HCT116 (cell line): ENCODE data around the gene EIF3I. TPM values are rescaled to one million over a fixed set of nuclear protein-coding genes. Genes with fewer than 3 reads are reported as not detected.
A peak's percentile ranks its signal among the peaks of the same experiment; 100 is the strongest.

Experiments
- ATAC-seq: fragments of 200-7000 bp; cut with Tn5 transposase; 2 replicates; pipeline ENCODE4 v1.9.1; 2020; ENCODE audit warnings: mild to moderate bottlenecking, moderate library complexity
- BruUV-seq: library from RNA; stranded (reverse); fragments of 400-500 nt; replicated peaks from 2 replicates; lab custom pipeline; 2021; lab: Mats Ljungman, UMichigan
- CTCF ChIA-PET: fragments of 300-600 bp; sonication (Branson Sonifier 250); formaldehyde crosslinking; loops from one replicate; lab custom pipeline; 2021; ENCODE audit warnings: antibody characterized with exemption; lab: Charles Lee
- POLR2A ChIA-PET: fragments of 300-600, 350-600 bp; sonication (Branson Sonifier 250); formaldehyde crosslinking; loops from one replicate; lab custom pipeline; 2021; ENCODE audit warnings: antibody characterized with exemption; lab: Charles Lee
- RAD21 ChIA-PET, 2 experiments: fragments of 300-600 bp; sonication (Branson Sonifier 250); formaldehyde crosslinking; loops; one replicate each; lab custom pipeline; 2023; ENCODE audit warnings: low total read pairs in 2 of 2; ENCODE audit not compliant: uncharacterized antibody in 2 of 2, unreplicated experiment in 2 of 2, low non-redundant PET in 1 of 2; lab: Charles Lee
- DNase-seq: peaks from one replicate; pipeline ENCODE4 v3.0.0-alpha.2; 2010; ENCODE audit warnings: low read depth, low spot score
- H2AFZ ChIP-seq: fragments of 200-600 bp; shearing (Covaris generic), sonication (generic); 2 replicates; pipeline ENCODE4 v1.6.1; 2017; ENCODE audit warnings: low read depth, mixed run types, mixed read lengths, antibody characterized with exemption, low read length; ENCODE audit not compliant: poor library complexity, severe bottlenecking
- H3K27ac ChIP-seq: 2 replicates; pipeline ENCODE4 v1.5.1; 2012; ENCODE audit warnings: low read depth, low read length
- H3K27me3 ChIP-seq: fragments of 200-600 bp; sonication (generic); 2 replicates; pipeline ENCODE4 v1.6.1; 2016; ENCODE audit warnings: mixed run types, low read length, mixed read lengths; ENCODE audit not compliant: insufficient read depth
- H3K36me3 ChIP-seq, 2 experiments: fragments of 200-500 bp in 1 of 2; fragments of 200-600 bp in 1 of 2; sonication (Bioruptor generic) in 1 of 2; sonication (generic) in 1 of 2; 2 replicates each; pipeline versions ENCODE4 v1.5.1 to v1.6.1; 2014 to 2016; ENCODE audit warnings: low read length in 2 of 2, inconsistent platforms in 1 of 2, mixed read lengths in 1 of 2, mixed run types in 1 of 2; ENCODE audit not compliant: insufficient read depth in 2 of 2, control insufficient read depth in 1 of 2
- H3K4me1 ChIP-seq, 2 experiments: fragments of 200-600 bp in 1 of 2; sonication (generic) in 1 of 2; 2 replicates each; pipeline versions ENCODE4 v1.5.1 to v1.6.1; 2012 to 2017; ENCODE audit warnings: low read length in 2 of 2, inconsistent platforms in 1 of 2, mild to moderate bottlenecking in 1 of 2, mixed read lengths in 1 of 2, mixed run types in 1 of 2, moderate library complexity in 1 of 2; ENCODE audit not compliant: insufficient read depth in 2 of 2, control insufficient read depth in 1 of 2
- H3K4me2 ChIP-seq: fragments of 200-600 bp; sonication (generic); 2 replicates; pipeline ENCODE4 v1.6.1; 2017; ENCODE audit warnings: mixed run types, low read length, mixed read lengths
- H3K4me3 ChIP-seq, 2 experiments: fragments of 200-600 bp in 1 of 2; sonication (generic) in 1 of 2; replicated peaks in 1 of 2; 2 replicates each; pipeline ENCODE4 v1.5.1; 2011 to 2016; ENCODE audit warnings: low read length in 2 of 2, control low read depth in 1 of 2, low read depth in 1 of 2, mild to moderate bottlenecking in 1 of 2, mixed read lengths in 1 of 2, mixed run types in 1 of 2
- H3K79me2 ChIP-seq: fragments of 200-600 bp; sonication (generic); 2 replicates; pipeline ENCODE4 v1.6.1; 2017; ENCODE audit warnings: mild to moderate bottlenecking, mixed run types, low read length, moderate library complexity, mixed read lengths; ENCODE audit not compliant: insufficient read depth
- H3K9ac ChIP-seq: fragments of 200-600 bp; sonication (generic); 2 replicates; pipeline ENCODE4 v1.6.1; 2016; ENCODE audit warnings: low read length, mixed read lengths
- H3K9me2 ChIP-seq: fragments of 200-600 bp; sonication (generic), shearing (Covaris generic); 2 replicates; pipeline ENCODE4 v1.6.1; 2017; ENCODE audit warnings: mixed run types, mild to moderate bottlenecking, moderate library complexity; ENCODE audit not compliant: insufficient read depth
- H3K9me3 ChIP-seq, 2 experiments: fragments of 200-500 bp in 1 of 2; fragments of 200-600 bp in 1 of 2; sonication (Bioruptor generic) in 1 of 2; sonication (generic) in 1 of 2; 2 replicates each; pipeline ENCODE4 v1.6.1; 2014 to 2017; ENCODE audit warnings: low read length in 2 of 2, mixed read lengths in 2 of 2, inconsistent platforms in 1 of 2, low read depth in 1 of 2, mild to moderate bottlenecking in 1 of 2, mixed run types in 1 of 2, moderate library complexity in 1 of 2; ENCODE audit not compliant: control insufficient read depth in 1 of 2, insufficient read depth in 1 of 2
- H4K20me1 ChIP-seq: fragments of 200-600 bp; sonication (generic), shearing (Covaris generic); 2 replicates; pipeline ENCODE4 v1.6.1; 2017; ENCODE audit warnings: mixed run types, mild to moderate bottlenecking, moderate library complexity; ENCODE audit not compliant: insufficient read depth
- CBX3 ChIP-seq: IDR thresholded peaks from 2 replicates; pipeline ENCODE4 v1.6.1; 2012; ENCODE audit warnings: low read depth
- CEBPB ChIP-seq: IDR thresholded peaks from 2 replicates; pipeline ENCODE4 v1.6.1; 2012; ENCODE audit warnings: low read depth
- EGR1 ChIP-seq: IDR thresholded peaks from 2 replicates; pipeline ENCODE4 v1.6.1; 2012; ENCODE audit warnings: low read depth
- EZH2 ChIP-seq: fragments of 200-600 bp; sonication (generic); IDR thresholded peaks from 2 replicates; pipeline ENCODE4 v1.6.1; 2017; ENCODE audit warnings: antibody characterized with exemption, mixed run types
- FOSL1 ChIP-seq: IDR thresholded peaks from 2 replicates; pipeline ENCODE4 v1.6.1; 2012; ENCODE audit warnings: low read depth
- POLR2AphosphoS5 ChIP-seq: IDR thresholded peaks from 2 replicates; pipeline ENCODE4 v1.6.1; 2011; ENCODE audit warnings: mild to moderate bottlenecking, low read depth, low read length, moderate library complexity
- RAD21 ChIP-seq: IDR thresholded peaks from 2 replicates; pipeline ENCODE4 v1.6.1; 2012; ENCODE audit warnings: low read depth, mild to moderate bottlenecking
- SIN3A ChIP-seq: IDR thresholded peaks from 2 replicates; pipeline ENCODE4 v1.6.1; 2012; ENCODE audit warnings: low read depth
- SP1 ChIP-seq: IDR thresholded peaks from 2 replicates; pipeline ENCODE4 v1.6.1; 2012; ENCODE audit warnings: low read depth
- SRF ChIP-seq: IDR thresholded peaks from 2 replicates; pipeline ENCODE4 v1.6.1; 2012; ENCODE audit warnings: low read depth
- TCF7L2 ChIP-seq: IDR thresholded peaks from 2 replicates; pipeline ENCODE4 v1.7.0; 2011; ENCODE audit warnings: borderline replicate concordance, inconsistent platforms; ENCODE audit not compliant: insufficient read depth, insufficient read length; ENCODE audit errors: extremely low read depth
- ZFX ChIP-seq: fragments of 450-650 bp; IDR thresholded peaks from 2 replicates; pipeline ENCODE4 v1.6.1; 2017
- ZNF274 ChIP-seq: fragments of 200-500 bp; sonication (Bioruptor generic); IDR thresholded peaks from 2 replicates; pipeline ENCODE4 v1.6.1; 2014; ENCODE audit warnings: mild to moderate bottlenecking, low read depth, low read length, inconsistent platforms
- intact Hi-C: fragments of 100-400 bp; cut with micrococcal nuclease; formaldehyde crosslinking; loops from 2 replicates; pipeline ENCODE4 v1.10.0; 2022
- total RNA-seq: library from RNA; stranded (reverse); gene quantifications from one replicate; pipeline ENCODE4 v1.2.1, GENCODE V29; 2021; ENCODE audit not compliant: unreplicated experiment
- TF ChIP-seq, protein P1 (sequence below): IDR thresholded peaks from 2 replicates; pipeline ENCODE4 v1.6.1; 2012
- TF ChIP-seq, protein P2 (sequence below): IDR thresholded peaks from 2 replicates; pipeline ENCODE4 v1.6.1; 2012
- TF ChIP-seq, protein P3 (sequence below): IDR thresholded peaks from 2 replicates; pipeline ENCODE4 v1.6.1; 2011; ENCODE audit warnings: mild to moderate bottlenecking, low read length, moderate library complexity; ENCODE audit not compliant: insufficient replicate concordance; ENCODE audit errors: extremely low read depth
- TF ChIP-seq, protein P4 (sequence below): IDR thresholded peaks from 2 replicates; pipeline ENCODE4 v1.6.1; 2012; ENCODE audit warnings: low read depth

Gene EIF3I
- total RNA-seq, 1 experiment from 2014 or later = 323 TPM

DNA sequence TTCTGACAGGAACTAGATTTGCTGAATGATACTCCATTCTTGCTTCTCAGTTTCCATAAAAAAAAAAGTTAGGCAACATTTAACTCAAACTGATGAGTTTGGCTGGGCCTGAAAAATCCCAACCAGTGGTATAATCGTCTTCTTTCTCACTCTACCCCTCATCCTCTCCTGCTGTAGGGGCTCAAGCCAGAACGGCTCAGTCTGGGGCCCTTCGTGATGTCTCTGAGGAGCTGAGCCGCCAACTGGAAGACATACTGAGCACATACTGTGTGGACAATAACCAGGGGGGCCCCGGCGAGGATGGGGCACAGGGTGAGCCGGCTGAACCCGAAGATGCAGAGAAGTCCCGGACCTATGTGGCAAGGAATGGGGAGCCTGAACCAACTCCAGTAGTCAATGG, 41.1 kb upstream of the EIF3I start:
- Histone ChIP-seq H3K36me3 (peaks cover 26 to 40% of the 10 kb centered on the region in 2 experiments), H3K9me2 (no peaks in the 10 kb centered on the region), H3K79me2 (peaks cover 56% of the 10 kb centered on the region), H4K20me1 (peaks cover 9% of the 10 kb centered on the region; the same call in 1 of the 2 replicates), H3K27me3 (no peaks in the 10 kb centered on the region), H3K27ac (peak overlapping the region; percentile 69), H3K4me3 (peak overlapping the region; percentile 85 to 86), H3K4me1 (peaks cover 15 to 32% of the 10 kb centered on the region in 2 experiments), H3K4me2 (peak overlapping the region; percentile 95), H3K9me3 (no peaks in the 10 kb centered on the region), H2AFZ (no peak overlapping the region), H3K9ac (peak overlapping the region; percentile 95)
- ATAC-seq (no peak), DNase-seq (no peak)
- ChIA-PET CTCF (no interaction called here), POLR2A (no interaction called here), RAD21 (no interaction called here)
- TF ChIP-seq, protein P1, sequence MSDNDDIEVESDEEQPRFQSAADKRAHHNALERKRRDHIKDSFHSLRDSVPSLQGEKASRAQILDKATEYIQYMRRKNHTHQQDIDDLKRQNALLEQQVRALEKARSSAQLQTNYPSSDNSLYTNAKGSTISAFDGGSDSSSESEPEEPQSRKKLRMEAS = no peak
- TF ChIP-seq ZFX (no peak), SP1 (no peak), FOSL1 (no peak), EZH2 (no peak), CBX3 (no peak), ZNF274 (no peak), SRF (no peak), RAD21 (no peak), CEBPB (no peak)
- TF ChIP-seq, protein P2, sequence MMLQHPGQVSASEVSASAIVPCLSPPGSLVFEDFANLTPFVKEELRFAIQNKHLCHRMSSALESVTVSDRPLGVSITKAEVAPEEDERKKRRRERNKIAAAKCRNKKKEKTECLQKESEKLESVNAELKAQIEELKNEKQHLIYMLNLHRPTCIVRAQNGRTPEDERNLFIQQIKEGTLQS = no peak
- intact Hi-C loops = no loop called here
- BruUV-seq = TSS peak; percentile 67

DNA sequence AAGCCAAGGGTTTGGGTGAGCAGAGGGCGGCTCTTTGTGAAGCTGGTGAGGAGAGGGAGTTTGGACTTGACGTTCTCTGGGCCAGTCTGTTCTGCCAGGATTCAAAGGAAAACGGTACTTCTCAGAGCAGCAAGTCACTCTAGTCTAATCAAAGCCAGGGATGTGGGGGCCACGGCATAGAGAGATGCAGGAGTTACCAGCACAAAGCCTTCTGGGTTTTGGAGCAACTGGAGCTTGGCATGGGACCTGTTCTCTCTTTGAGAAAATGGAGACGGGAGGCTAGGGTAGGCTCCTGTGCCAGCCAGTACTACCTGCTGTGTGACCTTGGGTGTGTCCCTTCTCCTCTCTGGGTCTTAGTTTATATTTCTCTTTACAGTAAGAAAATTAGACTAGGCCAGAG, 40.6 kb upstream of the EIF3I start:
- RAD21 ChIA-PET = no interaction called here
- Histone ChIP-seq H3K9me3 (no peaks in the 10 kb centered on the region), H3K27ac (peak overlapping the region; percentile 69), H2AFZ (no peak overlapping the region), H3K9me2 (no peaks in the 10 kb centered on the region), H3K27me3 (no peaks in the 10 kb centered on the region), H3K9ac (peak overlapping the region; percentile 15; the same call in 1 of the 2 replicates), H3K4me2 (peak overlapping the region; percentile 95), H3K79me2 (peaks cover 61% of the 10 kb centered on the region), H4K20me1 (peaks cover 14% of the 10 kb centered on the region; the same call in 1 of the 2 replicates), H3K36me3 (peaks cover 31 to 45% of the 10 kb centered on the region in 2 experiments), H3K4me1 (peaks cover 15 to 32% of the 10 kb centered on the region in 2 experiments), H3K4me3 (no peak overlapping the region)
- no TSS peak for BruUV-seq
- CTCF ChIA-PET = no interaction called here
- DNase-seq (no peak), ATAC-seq (no peak)
- intact Hi-C loops = no loop called here
- POLR2A ChIA-PET = no interaction called here
- TF ChIP-seq FOSL1 = no peak
- TF ChIP-seq ZFX = no peak
- TF ChIP-seq RAD21 = no peak
- no peak for TF ChIP-seq POLR2AphosphoS5
- TF ChIP-seq, protein P3, sequence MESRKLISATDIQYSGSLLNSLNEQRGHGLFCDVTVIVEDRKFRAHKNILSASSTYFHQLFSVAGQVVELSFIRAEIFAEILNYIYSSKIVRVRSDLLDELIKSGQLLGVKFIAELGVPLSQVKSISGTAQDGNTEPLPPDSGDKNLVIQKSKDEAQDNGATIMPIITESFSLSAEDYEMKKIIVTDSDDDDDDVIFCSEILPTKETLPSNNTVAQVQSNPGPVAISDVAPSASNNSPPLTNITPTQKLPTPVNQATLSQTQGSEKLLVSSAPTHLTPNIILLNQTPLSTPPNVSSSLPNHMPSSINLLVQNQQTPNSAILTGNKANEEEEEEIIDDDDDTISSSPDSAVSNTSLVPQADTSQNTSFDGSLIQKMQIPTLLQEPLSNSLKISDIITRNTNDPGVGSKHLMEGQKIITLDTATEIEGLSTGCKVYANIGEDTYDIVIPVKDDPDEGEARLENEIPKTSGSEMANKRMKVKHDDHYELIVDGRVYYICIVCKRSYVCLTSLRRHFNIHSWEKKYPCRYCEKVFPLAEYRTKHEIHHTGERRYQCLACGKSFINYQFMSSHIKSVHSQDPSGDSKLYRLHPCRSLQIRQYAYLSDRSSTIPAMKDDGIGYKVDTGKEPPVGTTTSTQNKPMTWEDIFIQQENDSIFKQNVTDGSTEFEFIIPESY = no peak
- TF ChIP-seq TCF7L2 = no peak
- TF ChIP-seq, protein P4, sequence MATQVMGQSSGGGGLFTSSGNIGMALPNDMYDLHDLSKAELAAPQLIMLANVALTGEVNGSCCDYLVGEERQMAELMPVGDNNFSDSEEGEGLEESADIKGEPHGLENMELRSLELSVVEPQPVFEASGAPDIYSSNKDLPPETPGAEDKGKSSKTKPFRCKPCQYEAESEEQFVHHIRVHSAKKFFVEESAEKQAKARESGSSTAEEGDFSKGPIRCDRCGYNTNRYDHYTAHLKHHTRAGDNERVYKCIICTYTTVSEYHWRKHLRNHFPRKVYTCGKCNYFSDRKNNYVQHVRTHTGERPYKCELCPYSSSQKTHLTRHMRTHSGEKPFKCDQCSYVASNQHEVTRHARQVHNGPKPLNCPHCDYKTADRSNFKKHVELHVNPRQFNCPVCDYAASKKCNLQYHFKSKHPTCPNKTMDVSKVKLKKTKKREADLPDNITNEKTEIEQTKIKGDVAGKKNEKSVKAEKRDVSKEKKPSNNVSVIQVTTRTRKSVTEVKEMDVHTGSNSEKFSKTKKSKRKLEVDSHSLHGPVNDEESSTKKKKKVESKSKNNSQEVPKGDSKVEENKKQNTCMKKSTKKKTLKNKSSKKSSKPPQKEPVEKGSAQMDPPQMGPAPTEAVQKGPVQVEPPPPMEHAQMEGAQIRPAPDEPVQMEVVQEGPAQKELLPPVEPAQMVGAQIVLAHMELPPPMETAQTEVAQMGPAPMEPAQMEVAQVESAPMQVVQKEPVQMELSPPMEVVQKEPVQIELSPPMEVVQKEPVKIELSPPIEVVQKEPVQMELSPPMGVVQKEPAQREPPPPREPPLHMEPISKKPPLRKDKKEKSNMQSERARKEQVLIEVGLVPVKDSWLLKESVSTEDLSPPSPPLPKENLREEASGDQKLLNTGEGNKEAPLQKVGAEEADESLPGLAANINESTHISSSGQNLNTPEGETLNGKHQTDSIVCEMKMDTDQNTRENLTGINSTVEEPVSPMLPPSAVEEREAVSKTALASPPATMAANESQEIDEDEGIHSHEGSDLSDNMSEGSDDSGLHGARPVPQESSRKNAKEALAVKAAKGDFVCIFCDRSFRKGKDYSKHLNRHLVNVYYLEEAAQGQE = no peak
- TF ChIP-seq SIN3A = no peak
- no peak for TF ChIP-seq EGR1
